ENCODE results near the gene NEK2.
"Not testable (repeated sequence)": the region's sequence is repeated elsewhere in the genome, so short reads cannot be mapped to it uniquely, and the experiment has no call there.

NEK2 gene

DNA sequence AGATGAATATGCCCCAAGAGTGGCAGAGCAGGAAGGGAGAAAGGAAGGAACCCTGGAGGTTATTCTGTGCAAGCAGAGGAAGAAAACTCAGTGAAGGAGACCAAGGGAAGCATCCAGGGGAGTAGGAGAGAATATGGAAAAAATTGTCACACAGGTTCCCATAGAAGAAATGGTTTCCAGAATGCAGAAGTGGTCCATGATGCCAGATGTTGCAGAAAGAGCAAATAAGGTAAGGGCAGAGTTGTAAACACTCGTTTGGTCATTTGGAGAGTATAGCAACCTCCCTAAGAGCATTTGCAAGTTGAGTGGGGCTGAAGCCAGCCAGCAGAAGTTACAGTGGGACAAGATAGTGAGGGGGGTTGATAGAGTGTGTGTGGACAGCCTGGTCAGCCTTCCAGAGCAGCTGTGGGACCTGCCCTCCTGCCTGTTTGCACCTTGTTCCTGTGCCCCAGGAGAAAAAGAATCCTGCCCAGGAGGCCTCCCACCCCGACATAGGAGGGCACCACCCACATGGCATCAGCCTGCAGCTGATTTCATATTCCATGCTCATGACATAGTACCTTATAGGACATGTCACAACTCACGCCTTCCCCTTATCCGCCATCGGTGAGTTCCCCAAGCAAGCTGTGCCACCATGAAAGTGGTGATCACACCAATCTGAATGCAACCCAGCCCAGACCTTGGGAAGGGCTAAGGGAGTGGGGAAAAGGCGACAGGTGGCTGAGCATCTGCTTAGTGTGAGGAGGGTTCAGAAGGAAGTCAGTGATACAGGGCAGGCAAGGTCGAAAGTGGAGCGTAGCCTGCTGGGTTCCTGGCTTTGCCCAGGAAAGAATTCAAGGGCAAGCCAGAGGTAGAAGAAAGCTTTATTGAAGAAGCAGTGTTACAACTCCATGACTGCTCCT is 8.2 kb upstream of the NEK2 start:
- Histone ChIP-seq H3K36me3 (ENCODE audit: insufficient read depth, low read length) (no peaks in the 10 kb centered on the region), H3K9ac (ENCODE audit: low read depth, low read length) (no peak overlapping the region), H3K4me1 (ENCODE audit: insufficient read depth, low read length) (no peaks in the 10 kb centered on the region), H3K9me3 (ENCODE audit: control insufficient read depth, insufficient read depth, low read length) (no peaks in the 10 kb centered on the region)

DNA sequence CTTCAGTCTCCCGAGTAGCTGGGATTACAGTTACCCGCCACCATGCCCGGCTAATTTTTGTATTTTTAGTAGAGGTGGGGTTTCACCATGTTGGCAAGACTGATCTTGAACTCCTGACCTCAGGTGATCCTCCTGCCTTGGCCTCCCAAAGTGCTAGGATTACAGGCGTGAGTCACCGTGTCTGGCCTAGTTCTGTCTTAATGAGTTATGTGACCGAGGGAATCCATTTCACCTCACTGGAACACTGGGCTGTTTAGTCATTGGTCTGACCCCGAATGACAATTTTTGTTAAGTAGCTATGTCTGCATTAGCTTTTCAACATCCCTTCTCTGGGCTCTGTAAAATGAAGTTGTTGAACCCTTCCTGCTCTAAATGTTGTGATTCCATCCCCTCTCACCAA is 6.8 kb upstream of the NEK2 start:
- not testable (repeated sequence) for H3K36me3 ChIP-seq (ENCODE audit: insufficient read depth, low read length); H3K4me1 ChIP-seq (ENCODE audit: insufficient read depth, low read length); H3K9ac ChIP-seq (ENCODE audit: low read depth, low read length); H3K9me3 ChIP-seq (ENCODE audit: control insufficient read depth, insufficient read depth, low read length)

DNA sequence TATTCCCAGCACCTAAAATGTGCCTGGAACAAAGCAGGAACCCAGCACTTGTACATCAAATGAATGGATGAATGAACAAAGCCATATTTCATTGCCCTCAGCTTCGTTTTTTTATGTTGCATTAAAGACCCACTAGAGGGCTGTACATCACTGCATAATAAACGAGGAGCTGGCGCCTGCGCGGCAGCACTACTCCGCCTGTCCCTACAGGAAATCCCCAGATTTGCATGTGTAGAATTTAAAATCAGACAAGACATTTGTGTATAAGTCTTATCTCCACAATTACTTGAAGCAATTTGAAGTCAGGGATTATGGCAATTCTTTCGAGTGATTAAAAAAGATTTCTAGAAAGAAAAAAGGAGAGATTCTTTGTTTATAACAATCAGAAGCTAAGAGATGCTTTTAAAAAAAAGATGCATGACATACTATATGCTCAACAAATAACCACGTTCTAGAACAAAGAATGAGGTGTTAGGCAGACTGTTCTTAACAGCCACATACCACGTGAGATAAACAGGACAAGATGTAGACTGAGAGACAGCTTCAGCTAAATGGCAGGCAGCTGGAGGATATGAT is 5.4 kb upstream of the NEK2 start:
- Histone ChIP-seq H3K36me3 (ENCODE audit: insufficient read depth, low read length) (no peaks in the 10 kb centered on the region), H3K9ac (ENCODE audit: low read depth, low read length) (no peak overlapping the region)

DNA sequence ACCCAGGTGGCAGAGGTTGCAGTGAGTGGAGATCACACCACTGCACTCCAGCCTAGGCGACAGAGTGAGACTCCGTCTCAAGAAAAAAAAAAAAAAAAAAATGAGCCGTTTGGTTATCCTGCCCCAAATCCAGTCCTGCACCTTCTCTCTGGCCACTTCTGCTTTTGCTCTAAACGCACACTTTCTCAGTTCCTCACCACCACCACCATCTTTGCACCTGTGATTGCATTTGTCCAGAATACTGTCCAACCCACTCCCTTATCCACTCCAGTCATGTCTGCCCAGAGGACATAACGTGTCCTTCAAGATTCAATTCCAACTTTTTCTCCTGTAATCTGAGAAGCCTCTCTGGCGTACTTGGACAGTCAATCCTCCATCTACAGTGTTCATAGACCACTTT is 2.2 kb upstream of the NEK2 start:
- Histone ChIP-seq H3K4me1 (ENCODE audit: insufficient read depth, low read length) (peaks cover 6% of the 10 kb centered on the region), H3K36me3 (ENCODE audit: insufficient read depth, low read length) (peaks cover under 1% of the 10 kb centered on the region; the same call in 1 of the 2 replicates), H3K9ac (ENCODE audit: low read depth, low read length) (no peak overlapping the region), H3K9me3 (ENCODE audit: control insufficient read depth, insufficient read depth, low read length) (no peaks in the 10 kb centered on the region)

More for the DNA sequence above, 5.4 kb upstream of the NEK2 start:
- no peaks in the 10 kb centered on the region for H3K9me3 ChIP-seq (ENCODE audit: control insufficient read depth, insufficient read depth, low read length)
- H3K4me1 ChIP-seq (ENCODE audit: insufficient read depth, low read length) = no peaks in the 10 kb centered on the region

- Histone ChIP-seq H3K36me3 (ENCODE audit: insufficient read depth, low read length) (peaks cover 3% of the 10 kb centered on the region; the same call in 1 of the 2 replicates), H3K9me3 (ENCODE audit: control insufficient read depth, insufficient read depth, low read length) (no peaks in the 10 kb centered on the region), H3K9ac (ENCODE audit: low read depth, low read length) (no peak overlapping the region), H3K4me1 (ENCODE audit: insufficient read depth, low read length) (peaks cover 6% of the 10 kb centered on the region)
Measured at GRCh38 chr1:211676761-211677160, 1.3 kb upstream of the NEK2 start.

DNA sequence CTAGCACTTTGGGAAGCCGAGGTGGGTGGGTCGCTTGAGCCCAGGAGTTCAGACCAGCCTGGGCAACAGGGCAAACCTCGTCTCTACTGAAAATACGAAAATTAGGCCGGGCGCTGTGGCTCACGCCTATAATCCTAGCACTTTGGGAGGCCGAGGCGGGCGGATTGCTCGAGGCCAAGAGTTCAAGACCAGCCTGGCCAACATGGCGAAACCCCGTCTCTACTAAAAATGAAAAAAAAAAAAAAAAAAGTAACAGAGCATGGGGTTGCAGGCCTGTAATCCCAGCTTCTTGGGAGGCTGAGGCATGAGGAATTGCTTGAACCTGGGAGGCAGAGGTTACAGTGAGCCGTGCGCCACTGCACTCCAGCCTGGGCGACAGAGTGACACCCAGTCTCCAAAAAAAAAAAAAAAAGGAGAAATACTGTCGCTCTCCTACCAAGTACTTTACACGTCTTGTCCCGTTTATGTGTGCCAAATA is 724 bp upstream of the NEK2 start:
- Histone ChIP-seq H3K9ac (ENCODE audit: low read depth, low read length) (peak overlapping the region; percentile 75; the same call in 1 of the 2 replicates), H3K4me1 (ENCODE audit: insufficient read depth, low read length) (peaks cover 6% of the 10 kb centered on the region), H3K36me3 (ENCODE audit: insufficient read depth, low read length) (peaks cover 3% of the 10 kb centered on the region; the same call in 1 of the 2 replicates), H3K9me3 (ENCODE audit: control insufficient read depth, insufficient read depth, low read length) (no peaks in the 10 kb centered on the region)

DNA sequence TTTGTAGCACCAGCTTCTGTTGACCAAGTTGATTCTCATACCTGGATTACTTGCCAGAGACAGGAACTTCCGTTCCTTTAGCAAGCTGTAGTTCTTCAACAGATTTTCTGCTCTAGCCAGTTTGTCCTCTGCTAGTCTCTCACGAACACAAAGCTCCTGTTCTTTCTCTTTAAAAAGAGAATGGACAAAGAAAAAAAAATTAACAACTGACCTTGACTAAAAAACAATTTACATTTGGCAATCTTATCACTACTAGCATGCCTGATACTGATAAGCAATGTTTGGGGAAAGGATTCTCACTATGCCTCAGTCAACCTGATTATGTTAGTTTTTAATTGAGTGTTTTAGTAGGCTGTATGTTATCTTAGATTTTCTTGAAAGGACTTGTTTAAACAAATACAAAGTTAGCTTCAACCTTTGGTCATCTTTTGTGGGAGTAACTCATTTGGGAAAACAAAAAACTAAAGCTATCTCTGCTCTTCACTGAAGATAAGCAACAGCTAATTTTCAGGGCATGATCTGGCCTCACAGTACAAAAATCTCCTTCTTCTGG is 8.3 kb downstream of the NEK2 start:
- Histone ChIP-seq H3K9me3 (ENCODE audit: control insufficient read depth, insufficient read depth, low read length) (no peaks in the 10 kb centered on the region), H3K4me1 (ENCODE audit: insufficient read depth, low read length) (no peaks in the 10 kb centered on the region), H3K36me3 (ENCODE audit: insufficient read depth, low read length) (peaks cover 13% of the 10 kb centered on the region), H3K9ac (ENCODE audit: low read depth, low read length) (no peak overlapping the region)

- Histone ChIP-seq H3K4me1 (ENCODE audit: insufficient read depth, low read length) (no peaks in the 10 kb centered on the region; the same call in 1 of the 2 replicates), H3K9ac (ENCODE audit: low read depth, low read length) (no peak overlapping the region), H3K36me3 (ENCODE audit: insufficient read depth, low read length) (no peaks in the 10 kb centered on the region; the same call in 1 of the 2 replicates), H3K9me3 (ENCODE audit: control insufficient read depth, insufficient read depth, low read length) (no peaks in the 10 kb centered on the region)
Measured at GRCh38 chr1:211660718-211661222, 14.7 kb downstream of the NEK2 start.

- no peaks in the 10 kb centered on the region; the same call in 1 of the 2 replicates for H3K4me1 ChIP-seq (ENCODE audit: insufficient read depth, low read length)
- no peaks in the 10 kb centered on the region for H3K9me3 ChIP-seq (ENCODE audit: control insufficient read depth, insufficient read depth, low read length)
- no peak overlapping the region for H3K9ac ChIP-seq (ENCODE audit: low read depth, low read length)
- no peaks in the 10 kb centered on the region for H3K36me3 ChIP-seq (ENCODE audit: insufficient read depth, low read length)
Measured at GRCh38 chr1:211656728-211657127, 18.7 kb downstream of the NEK2 start.

DNA sequence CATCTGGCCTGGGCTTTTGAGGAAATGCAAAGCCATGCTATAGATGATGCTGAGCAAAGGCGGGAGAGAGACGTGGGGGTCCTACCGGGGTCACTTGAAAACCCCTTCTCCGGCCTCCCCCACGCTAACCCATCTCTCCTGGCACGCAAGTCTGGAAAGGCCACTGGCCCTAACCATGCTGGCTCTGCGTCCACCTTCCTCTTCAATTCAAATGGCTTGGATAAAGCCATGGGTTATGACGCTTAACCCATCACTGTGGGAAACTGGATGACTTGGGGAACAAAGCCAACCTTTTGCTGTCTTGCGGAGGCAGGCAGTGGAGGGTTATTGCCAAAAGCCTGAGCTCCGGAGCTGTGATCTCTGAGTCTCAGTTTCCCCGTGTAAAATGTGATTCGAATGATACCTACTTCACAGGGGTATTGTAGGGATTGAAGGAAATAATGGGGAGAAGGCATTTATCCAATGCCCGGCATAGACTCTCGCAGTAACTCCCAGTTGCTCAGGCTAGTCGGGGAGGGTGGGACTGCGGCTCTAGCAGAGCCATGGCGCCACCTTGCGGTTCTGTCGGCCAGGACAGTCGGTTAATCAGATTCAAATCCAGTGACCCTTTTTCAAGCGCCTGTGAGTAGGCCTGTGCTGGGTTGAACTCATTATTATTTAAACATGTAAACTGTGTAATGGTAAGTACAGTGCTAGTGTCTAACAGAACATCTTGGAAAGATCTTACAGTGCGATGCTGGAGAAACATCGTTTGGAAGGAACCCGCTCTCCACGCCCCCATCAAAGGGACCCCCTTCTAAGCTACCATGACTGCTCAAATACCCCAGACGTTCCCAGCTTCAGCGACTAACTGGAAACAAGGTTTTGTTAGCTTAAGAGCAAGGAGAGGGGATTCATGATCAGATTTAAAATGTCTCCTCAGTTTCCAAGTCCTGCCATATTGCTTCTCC is 20.3 kb downstream of the NEK2 start:
- no peaks in the 10 kb centered on the region for H3K9me3 ChIP-seq (ENCODE audit: control insufficient read depth, insufficient read depth, low read length)
- no peak overlapping the region for H3K9ac ChIP-seq (ENCODE audit: low read depth, low read length)

GRCh38 chr1:211653959-211654496 is 21.4 kb downstream of the NEK2 start:
- H3K36me3 ChIP-seq (ENCODE audit: insufficient read depth, low read length) = no peaks in the 10 kb centered on the region
- no peaks in the 10 kb centered on the region for H3K9me3 ChIP-seq (ENCODE audit: control insufficient read depth, insufficient read depth, low read length)
- no peak overlapping the region for H3K9ac ChIP-seq (ENCODE audit: low read depth, low read length)
- H3K4me1 ChIP-seq (ENCODE audit: insufficient read depth, low read length) = no peaks in the 10 kb centered on the region; the same call in 1 of the 2 replicates

More for the DNA sequence above, 20.3 kb downstream of the NEK2 start:
- Histone ChIP-seq H3K4me1 (ENCODE audit: insufficient read depth, low read length) (no peaks in the 10 kb centered on the region; the same call in 1 of the 2 replicates), H3K36me3 (ENCODE audit: insufficient read depth, low read length) (no peaks in the 10 kb centered on the region)

DNA sequence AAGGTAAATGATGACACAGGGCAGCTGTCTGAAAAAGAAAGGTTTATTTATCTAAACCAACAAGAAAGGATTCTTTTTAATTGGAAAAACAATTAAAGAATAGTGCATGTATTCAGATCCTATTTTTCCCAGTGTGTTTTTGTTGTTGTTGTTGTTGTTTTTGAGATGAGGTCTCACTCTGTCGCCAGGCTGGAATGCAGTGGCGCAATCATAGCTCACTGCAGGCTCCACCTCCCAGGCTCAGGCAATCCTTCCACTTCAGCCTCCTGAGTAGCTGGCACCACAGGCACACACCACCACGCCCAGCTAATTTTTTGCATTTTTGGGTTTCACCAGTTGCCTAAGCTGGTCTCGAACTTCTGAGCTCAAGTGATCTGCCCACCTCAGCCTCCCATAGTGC is 22.1 kb downstream of the NEK2 start:
- H3K9ac ChIP-seq (ENCODE audit: low read depth, low read length) = no peak overlapping the region

GRCh38 chr1:211652371-211652770 is 23.1 kb downstream of the NEK2 start:
- Histone ChIP-seq H3K36me3 (ENCODE audit: insufficient read depth, low read length) (no peaks in the 10 kb centered on the region), H3K9me3 (ENCODE audit: control insufficient read depth, insufficient read depth, low read length) (no peaks in the 10 kb centered on the region), H3K9ac (ENCODE audit: low read depth, low read length) (no peak overlapping the region), H3K4me1 (ENCODE audit: insufficient read depth, low read length) (no peaks in the 10 kb centered on the region; the same call in 1 of the 2 replicates)

More for the DNA sequence above, 22.1 kb downstream of the NEK2 start:
- H3K9me3 ChIP-seq (ENCODE audit: control insufficient read depth, insufficient read depth, low read length) = no peaks in the 10 kb centered on the region
- no peaks in the 10 kb centered on the region; the same call in 1 of the 2 replicates for H3K4me1 ChIP-seq (ENCODE audit: insufficient read depth, low read length)
- H3K36me3 ChIP-seq (ENCODE audit: insufficient read depth, low read length) = no peaks in the 10 kb centered on the region
